ENCODE results near the gene GRIN1. TPM values are rescaled to one million over a fixed set of nuclear protein-coding genes. Genes with fewer than 3 reads are reported as not detected.

Gene GRIN1
- total RNA-seq, 1 experiment from 2014 or later = 0.52 TPM

GRCh38 chr9:137148242-137148641, 9.3 kb downstream of the GRIN1 start:
- Histone ChIP-seq H3K4me3 (ENCODE audit: low read depth, low read length, poor library complexity, severe bottlenecking) (no peak overlapping the region), H3K27ac (ENCODE audit: low read depth, low read length, poor library complexity, severe bottlenecking) (no peak overlapping the region), H3K36me3 (ENCODE audit: insufficient read depth, low read length, poor library complexity, severe bottlenecking) (no peaks in the 10 kb centered on the region), H3K9me3 (ENCODE audit: low read depth, low read length, poor library complexity, severe bottlenecking) (no peaks in the 10 kb centered on the region), H3K27me3 (replicated peaks; ENCODE audit: insufficient read depth, low read depth, low read length, poor library complexity) (peaks cover 14% of the 10 kb centered on the region), H3K4me1 (ENCODE audit: insufficient read depth, low read length, poor library complexity, severe bottlenecking) (peaks cover 5% of the 10 kb centered on the region)
- ChIA-PET POLR2A (ENCODE audit: low non-redundant PET) (interaction anchor here (0.6 kb wide), 1 partner anchor 451 kb away, joined by 3 read pairs; no protein-coding TSS in a partner anchor), CTCF (no interaction called here)
- no peak for DNase-seq (ENCODE audit: low spot score)
- intact Hi-C loops (cut with micrococcal nuclease; ENCODE audit: unreplicated experiment) = no loop called here
- no TSS peak for BruUV-seq (replicated peaks)
- TF ChIP-seq CTCF (conservative IDR thresholded peaks at IDR 0.05; ENCODE audit: low read depth, low read length) = no peak
- TF ChIP-seq EZH2 (IDR thresholded peaks at IDR 0.05; ENCODE audit: borderline replicate concordance, low read depth, low read length, poor library complexity, severe bottlenecking) = no peak

- Histone ChIP-seq H3K27ac (ENCODE audit: low read depth, low read length, poor library complexity, severe bottlenecking) (no peak overlapping the region), H3K4me1 (ENCODE audit: insufficient read depth, low read length, poor library complexity, severe bottlenecking) (peaks cover 5% of the 10 kb centered on the region), H3K4me3 (ENCODE audit: low read depth, low read length, poor library complexity, severe bottlenecking) (no peak overlapping the region), H3K36me3 (ENCODE audit: insufficient read depth, low read length, poor library complexity, severe bottlenecking) (no peaks in the 10 kb centered on the region), H3K9me3 (ENCODE audit: low read depth, low read length, poor library complexity, severe bottlenecking) (no peaks in the 10 kb centered on the region), H3K27me3 (replicated peaks; ENCODE audit: insufficient read depth, low read depth, low read length, poor library complexity) (peaks cover 10% of the 10 kb centered on the region)
- BruUV-seq (replicated peaks) = no TSS peak
- intact Hi-C loops (cut with micrococcal nuclease; ENCODE audit: unreplicated experiment) = no loop called here
- no peak for DNase-seq (ENCODE audit: low spot score)
- no peak for TF ChIP-seq CTCF (conservative IDR thresholded peaks at IDR 0.05; ENCODE audit: low read depth, low read length)
- TF ChIP-seq EZH2 (IDR thresholded peaks at IDR 0.05; ENCODE audit: borderline replicate concordance, low read depth, low read length, poor library complexity, severe bottlenecking) = no peak
- POLR2A ChIA-PET (ENCODE audit: low non-redundant PET) = interaction anchor here (0.6 kb wide), 1 partner anchor 451 kb away, joined by 3 read pairs; no protein-coding TSS in a partner anchor
- CTCF ChIA-PET = no interaction called here
Measured at GRCh38 chr9:137148661-137149060, 9.7 kb downstream of the GRIN1 start.

GRCh38 chr9:137149363-137149762, 10.4 kb downstream of the GRIN1 start:
- H3K27ac ChIP-seq (ENCODE audit: low read depth, low read length, poor library complexity, severe bottlenecking) = no peak overlapping the region
- no TSS peak for BruUV-seq (replicated peaks)
- H3K4me3 ChIP-seq (ENCODE audit: low read depth, low read length, poor library complexity, severe bottlenecking) = no peak overlapping the region
- TF ChIP-seq CTCF (conservative IDR thresholded peaks at IDR 0.05; ENCODE audit: low read depth, low read length) = no peak
- TF ChIP-seq EZH2 (IDR thresholded peaks at IDR 0.05; ENCODE audit: borderline replicate concordance, low read depth, low read length, poor library complexity, severe bottlenecking) = no peak
- CTCF ChIA-PET = no interaction called here
- H3K36me3 ChIP-seq (ENCODE audit: insufficient read depth, low read length, poor library complexity, severe bottlenecking) = no peaks in the 10 kb centered on the region
- no peaks in the 10 kb centered on the region for H3K9me3 ChIP-seq (ENCODE audit: low read depth, low read length, poor library complexity, severe bottlenecking)
- no peak for DNase-seq (ENCODE audit: low spot score)
- peaks cover 5% of the 10 kb centered on the region for H3K27me3 ChIP-seq (replicated peaks; ENCODE audit: insufficient read depth, low read depth, low read length, poor library complexity)
- H3K4me1 ChIP-seq (ENCODE audit: insufficient read depth, low read length, poor library complexity, severe bottlenecking) = peaks cover 5% of the 10 kb centered on the region
- intact Hi-C loops (cut with micrococcal nuclease; ENCODE audit: unreplicated experiment) = no loop called here
- POLR2A ChIA-PET (ENCODE audit: low non-redundant PET) = no interaction called here

Data from A673 (cell line).